NT2/D1 (cell line): Measurements from ENCODE around the gene SBK2.

Source experiments
- SUZ12 ChIP-seq: IDR thresholded peaks from 2 replicates; pipeline ENCODE4 v1.6.1; 2011; ENCODE audit not compliant: insufficient read length, insufficient read depth; ENCODE audit errors: extremely low read depth
- YY1 ChIP-seq: IDR thresholded peaks from 2 replicates; pipeline ENCODE4 v1.6.1; 2011; ENCODE audit not compliant: insufficient read length, insufficient read depth
- ZNF274 ChIP-seq: IDR thresholded peaks from 2 replicates; pipeline ENCODE4 v1.6.1; 2011; ENCODE audit warnings: mild to moderate bottlenecking, low read depth, low read length

DNA sequence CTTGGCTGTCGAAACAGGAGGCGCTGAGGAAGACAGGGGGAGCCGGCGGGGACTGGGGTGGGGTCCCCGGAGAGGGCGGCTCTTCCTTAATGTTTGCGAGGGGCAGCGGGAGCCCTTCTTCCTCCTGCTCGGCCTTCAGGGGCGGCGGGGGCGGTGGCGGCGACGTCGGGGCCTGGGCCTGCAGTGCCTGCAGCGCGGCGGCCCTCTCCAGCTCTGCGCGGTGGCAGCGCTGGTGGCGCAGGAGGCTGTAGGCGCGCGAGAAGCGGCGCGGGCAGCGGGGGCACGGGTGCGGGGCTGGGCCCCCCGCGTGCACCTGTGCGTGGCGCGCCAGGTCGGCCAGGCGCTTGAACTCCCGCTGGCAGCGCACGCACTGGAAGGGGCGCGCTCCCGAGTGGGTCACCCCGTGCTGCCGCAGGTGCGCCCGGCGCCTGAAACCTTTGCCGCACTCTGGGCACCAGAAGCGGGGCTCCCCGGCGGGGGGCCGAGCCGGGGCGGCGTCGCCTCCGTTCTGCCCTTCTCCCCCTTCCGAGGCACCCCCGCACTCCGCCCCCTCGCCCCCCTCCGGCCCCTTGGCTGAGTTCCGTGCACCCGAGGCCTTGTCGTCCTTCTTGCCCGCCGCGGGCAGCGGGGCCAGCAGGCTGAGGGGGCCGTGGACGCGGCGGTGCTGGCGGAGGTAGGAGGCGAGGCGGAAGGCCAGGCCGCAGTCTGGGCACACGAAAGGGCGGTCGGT lies 41.3 kb upstream of the SBK2 start:
- TF ChIP-seq SUZ12 (no peak), YY1 (no peak), ZNF274 (no peak)
